H9 (cell line): ENCODE results near the gene TAF15. TPM values are rescaled to one million over a fixed set of nuclear protein-coding genes. Genes with fewer than 3 reads are reported as not detected.

ENCODE experiments used
- DNase-seq: peaks from one replicate; pipeline ENCODE4 v3.0.0-alpha.2; 2017
- H2AFZ ChIP-seq: one replicate; pipeline ENCODE4 v1.6.1; 2013; ENCODE audit warnings: mild to moderate bottlenecking, low read length, control low read depth, moderate library complexity
- H2AK5ac ChIP-seq: 2 replicates; pipeline ENCODE4 v1.6.1; 2013; ENCODE audit warnings: low read length, control low read depth, mixed read lengths; ENCODE audit not compliant: insufficient read length
- H2BK120ac ChIP-seq: one replicate; pipeline ENCODE4 v1.6.1; 2013; ENCODE audit warnings: low read depth, mild to moderate bottlenecking, low read length, control low read depth, inconsistent platforms; ENCODE audit not compliant: poor library complexity, severe bottlenecking
- H2BK12ac ChIP-seq: 2 replicates; pipeline ENCODE4 v1.6.1; 2013; ENCODE audit warnings: low read length, control low read depth, mixed read lengths, low read depth; ENCODE audit not compliant: insufficient read length
- H2BK15ac ChIP-seq: 2 replicates; pipeline ENCODE4 v1.6.1; 2013; ENCODE audit warnings: low read depth, low read length, control low read depth
- H2BK20ac ChIP-seq: one replicate; pipeline ENCODE4 v1.6.1; 2013; ENCODE audit warnings: low read depth, mild to moderate bottlenecking, low read length, control low read depth, inconsistent platforms; ENCODE audit not compliant: poor library complexity, severe bottlenecking
- H2BK5ac ChIP-seq: 2 replicates; pipeline ENCODE4 v1.6.1; 2013; ENCODE audit warnings: low read length, control low read depth, mixed read lengths; ENCODE audit not compliant: insufficient read length
- H3K14ac ChIP-seq: 2 replicates; pipeline ENCODE4 v1.6.1; 2013; ENCODE audit warnings: low read length, control low read depth; ENCODE audit not compliant: insufficient read depth
- H3K18ac ChIP-seq: 2 replicates; pipeline ENCODE4 v1.6.1; 2013; ENCODE audit warnings: low read depth, mild to moderate bottlenecking, mixed read lengths, low read length, control low read depth; ENCODE audit not compliant: insufficient read length
- H3K23ac ChIP-seq: 2 replicates; pipeline ENCODE4 v1.6.1; 2013; ENCODE audit warnings: low read length, control low read depth, mixed read lengths, low read depth; ENCODE audit not compliant: insufficient read length
- H3K23me2 ChIP-seq: 2 replicates; pipeline ENCODE4 v1.6.1; 2013; ENCODE audit warnings: low read depth, mild to moderate bottlenecking, mixed read lengths, low read length, control low read depth; ENCODE audit not compliant: insufficient read length, poor library complexity, severe bottlenecking
- H3K27ac ChIP-seq: 2 replicates; pipeline ENCODE4 v1.5.1; 2013; ENCODE audit warnings: low read length, control low read depth, mixed read lengths, low read depth; ENCODE audit not compliant: insufficient read length
- H3K27me3 ChIP-seq: 2 replicates; pipeline ENCODE4 v1.6.1; 2013; ENCODE audit warnings: low read length, control low read depth, inconsistent platforms; ENCODE audit not compliant: insufficient read depth
- H3K4ac ChIP-seq: 2 replicates; pipeline ENCODE4 v1.6.1; 2013; ENCODE audit warnings: low read depth, mild to moderate bottlenecking, control low read depth, inconsistent platforms, low read length, moderate library complexity
- H3K4me1 ChIP-seq: 2 replicates; pipeline ENCODE4 v1.6.1; 2013; ENCODE audit warnings: low read length, control low read depth, inconsistent platforms; ENCODE audit not compliant: insufficient read depth
- H3K4me2 ChIP-seq: 2 replicates; pipeline ENCODE4 v1.6.1; 2013; ENCODE audit warnings: low read length, control low read depth, mixed read lengths; ENCODE audit not compliant: insufficient read length, insufficient read depth
- H3K56ac ChIP-seq: 2 replicates; pipeline ENCODE4 v1.6.1; 2013; ENCODE audit warnings: low read depth, mild to moderate bottlenecking, mixed read lengths, low read length, control low read depth; ENCODE audit not compliant: insufficient read length
- H3K79me1 ChIP-seq: 2 replicates; pipeline ENCODE4 v1.6.1; 2013; ENCODE audit warnings: low read depth, mild to moderate bottlenecking, moderate library complexity, low read length, control low read depth, inconsistent platforms; ENCODE audit not compliant: insufficient read depth, poor library complexity, severe bottlenecking
- H3K79me2 ChIP-seq: 2 replicates; pipeline ENCODE4 v1.6.1; 2013; ENCODE audit warnings: low read length, control low read depth, inconsistent platforms; ENCODE audit not compliant: insufficient read depth
- H3K9ac ChIP-seq: 2 replicates; pipeline ENCODE4 v1.6.1; 2013; ENCODE audit warnings: low read length, control low read depth, mixed read lengths; ENCODE audit not compliant: insufficient read length; ENCODE audit errors: extremely low read depth
- H3K9me3 ChIP-seq: one replicate; pipeline ENCODE4 v1.6.1; 2013; ENCODE audit warnings: low read depth, low read length, inconsistent platforms; ENCODE audit not compliant: control insufficient read depth
- H3T11ph ChIP-seq: one replicate; pipeline ENCODE4 v1.6.1; 2013; ENCODE audit warnings: mild to moderate bottlenecking, low read length, control low read depth, inconsistent platforms
- H4K20me1 ChIP-seq: one replicate; pipeline ENCODE4 v1.6.1; 2013; ENCODE audit not compliant: control insufficient read depth, insufficient read length, insufficient read depth
- H4K5ac ChIP-seq: 2 replicates; pipeline ENCODE4 v1.6.1; 2013; ENCODE audit warnings: low read depth, mild to moderate bottlenecking, mixed read lengths, low read length, control low read depth; ENCODE audit not compliant: insufficient read length
- H4K8ac ChIP-seq: replicated peaks from 2 replicates; pipeline ENCODE4 v1.6.1; 2013; ENCODE audit warnings: low read length, control low read depth, mixed read lengths, low read depth; ENCODE audit not compliant: insufficient read length
- H4K91ac ChIP-seq: 2 replicates; pipeline ENCODE4 v1.6.1; 2013; ENCODE audit warnings: low read depth, mild to moderate bottlenecking, moderate library complexity, mixed read lengths, low read length, control low read depth; ENCODE audit not compliant: insufficient read length
- H3K27ac Mint-ChIP-seq, 3 experiments: 2 replicates in 2 of 3; 3 replicates in 1 of 3; pipeline ENCODE4 v1.8.0; 2020 to 2021; ENCODE audit warnings: mixed read lengths in 3 of 3, mild to moderate bottlenecking in 1 of 3, moderate library complexity in 1 of 3
- H3K27me3 Mint-ChIP-seq: 2 replicates; pipeline ENCODE4 v1.8.0; 2021; ENCODE audit warnings: low read depth, mild to moderate bottlenecking, moderate library complexity, mixed read lengths
- H3K36me3 Mint-ChIP-seq, 3 experiments: 2 replicates in 2 of 3; 3 replicates in 1 of 3; pipeline ENCODE4 v1.8.0; 2020 to 2021; ENCODE audit warnings: low read depth in 3 of 3, mixed read lengths in 3 of 3; ENCODE audit not compliant: insufficient read depth in 1 of 3
- H3K4me1 Mint-ChIP-seq, 2 experiments: 2 replicates each; pipeline ENCODE4 v1.8.0; 2020; ENCODE audit warnings: mixed read lengths in 2 of 2
- H3K4me3 Mint-ChIP-seq, 2 experiments: 2 replicates in 1 of 2; 3 replicates in 1 of 2; pipeline ENCODE4 v1.8.0; 2020 to 2021; ENCODE audit warnings: mild to moderate bottlenecking in 2 of 2, mixed read lengths in 2 of 2, moderate library complexity in 1 of 2
- H3K9me3 Mint-ChIP-seq, 2 experiments: 2 replicates in 1 of 2; 3 replicates in 1 of 2; pipeline ENCODE4 v1.8.0; 2020; ENCODE audit warnings: mild to moderate bottlenecking in 2 of 2, mixed read lengths in 2 of 2, moderate library complexity in 1 of 2
- WGBS: extraction: QIAGEN DNeasy Blood & Tissue Kit; methylation state at CpG from one replicate; pipeline ENCODE4 v1.1.7; 2013; ENCODE audit warnings: missing lambda C conversion rate, low lambda C conversion rate, mixed read lengths; ENCODE audit not compliant: insufficient read length; ENCODE audit errors: extremely low coverage; 5-methylcytosine and 5-hydroxymethylcytosine counted together
- total RNA-seq: library from RNA; stranded (reverse); gene quantifications from 2 replicates; pipeline ENCODE4 v1.2.1, GENCODE V29; 2021
- TF ChIP-seq, protein P1 (sequence below): fragments of 200-600 bp; sonication (generic); conservative IDR thresholded peaks from 3 replicates; pipeline ENCODE4 v1.8.0; 2021; ENCODE audit warnings: antibody characterized with exemption, mild to moderate bottlenecking

Gene TAF15
- total RNA-seq, 1 experiment from 2014 or later: 304 TPM

DNA sequence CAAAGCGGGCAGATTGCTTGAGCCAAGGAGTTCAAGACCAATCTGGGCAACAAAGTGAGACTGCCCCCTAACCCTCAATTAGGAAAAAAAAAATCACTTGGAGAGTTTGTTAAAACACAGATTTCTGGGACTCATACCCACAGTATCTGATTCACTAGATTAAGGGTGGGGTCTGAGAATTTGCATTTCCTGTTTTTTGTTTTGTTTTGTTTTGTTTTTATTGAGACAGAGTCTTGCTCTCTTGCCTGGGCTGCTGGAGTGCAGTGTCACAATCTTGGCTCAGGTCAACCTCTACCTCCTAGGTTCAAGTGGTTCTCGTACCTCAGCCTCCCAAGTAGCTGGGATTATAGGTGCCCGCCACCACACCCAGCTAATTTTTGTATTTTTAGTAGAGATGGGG, 58.3 kb downstream of the TAF15 start:
- no peak overlapping the region for H3K27ac ChIP-seq
- H2AK5ac ChIP-seq: no peak overlapping the region
- TF ChIP-seq, protein P1, sequence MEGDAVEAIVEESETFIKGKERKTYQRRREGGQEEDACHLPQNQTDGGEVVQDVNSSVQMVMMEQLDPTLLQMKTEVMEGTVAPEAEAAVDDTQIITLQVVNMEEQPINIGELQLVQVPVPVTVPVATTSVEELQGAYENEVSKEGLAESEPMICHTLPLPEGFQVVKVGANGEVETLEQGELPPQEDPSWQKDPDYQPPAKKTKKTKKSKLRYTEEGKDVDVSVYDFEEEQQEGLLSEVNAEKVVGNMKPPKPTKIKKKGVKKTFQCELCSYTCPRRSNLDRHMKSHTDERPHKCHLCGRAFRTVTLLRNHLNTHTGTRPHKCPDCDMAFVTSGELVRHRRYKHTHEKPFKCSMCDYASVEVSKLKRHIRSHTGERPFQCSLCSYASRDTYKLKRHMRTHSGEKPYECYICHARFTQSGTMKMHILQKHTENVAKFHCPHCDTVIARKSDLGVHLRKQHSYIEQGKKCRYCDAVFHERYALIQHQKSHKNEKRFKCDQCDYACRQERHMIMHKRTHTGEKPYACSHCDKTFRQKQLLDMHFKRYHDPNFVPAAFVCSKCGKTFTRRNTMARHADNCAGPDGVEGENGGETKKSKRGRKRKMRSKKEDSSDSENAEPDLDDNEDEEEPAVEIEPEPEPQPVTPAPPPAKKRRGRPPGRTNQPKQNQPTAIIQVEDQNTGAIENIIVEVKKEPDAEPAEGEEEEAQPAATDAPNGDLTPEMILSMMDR: no peak
- no peak overlapping the region for H3K4me2 ChIP-seq
- no peaks in the 10 kb centered on the region; a peak in 1 of 7 replicates for H3K36me3 Mint-ChIP-seq
- H3K27me3 ChIP-seq: no peaks in the 10 kb centered on the region
- no peaks in the 10 kb centered on the region for H3K23me2 ChIP-seq
- H2AFZ ChIP-seq: no peak overlapping the region
- H3T11ph ChIP-seq: no peak overlapping the region
- H4K5ac ChIP-seq: no peak overlapping the region
- H4K8ac ChIP-seq: no peak overlapping the region
- H3K9me3 Mint-ChIP-seq: no peaks in the 10 kb centered on the region
- H2BK5ac ChIP-seq: no peak overlapping the region
- no peak overlapping the region for H3K14ac ChIP-seq
- no peaks in the 10 kb centered on the region for H3K79me1 ChIP-seq
- no peak overlapping the region for H3K4me3 Mint-ChIP-seq
- H4K20me1 ChIP-seq: no peaks in the 10 kb centered on the region
- H2BK120ac ChIP-seq: no peak overlapping the region
- H3K4ac ChIP-seq: no peak overlapping the region
- H3K18ac ChIP-seq: no peak overlapping the region
- no peak overlapping the region for H3K27ac Mint-ChIP-seq
- H3K79me2 ChIP-seq: no peaks in the 10 kb centered on the region
- no peaks in the 10 kb centered on the region for H3K4me1 ChIP-seq
- no peak overlapping the region for H2BK20ac ChIP-seq
- no peaks in the 10 kb centered on the region for H3K9me3 ChIP-seq
- no CpG with 5 or more reads among the region's 3 CpGs for WGBS
- H3K9ac ChIP-seq: no peak overlapping the region
- H2BK15ac ChIP-seq: no peak overlapping the region
- no peak overlapping the region for H3K23ac ChIP-seq
- H2BK12ac ChIP-seq: no peak overlapping the region
- DNase-seq: no peak
- peaks cover 5 to 8% of the 10 kb centered on the region in 2 experiments; a peak in 3 of 4 replicates for H3K4me1 Mint-ChIP-seq
- no peak overlapping the region for H4K91ac ChIP-seq
- H3K27me3 Mint-ChIP-seq: no peaks in the 10 kb centered on the region; the same call in 1 of the 2 replicates
- H3K56ac ChIP-seq: no peak overlapping the region
